HCEC 1CT (cell line): ENCODE measurements around the gene ARHGAP42.
A peak's percentile ranks its signal among the peaks of the same experiment; 100 is the strongest.
"Not testable (repeated sequence)": the region's sequence is repeated elsewhere in the genome, so short reads cannot be mapped to it uniquely, and the experiment has no call there.

ENCODE experiments used
- DNase-seq: peaks from one replicate; pipeline ENCODE4 v3.0.0-alpha.2; 2017

Gene ARHGAP42

DNA sequence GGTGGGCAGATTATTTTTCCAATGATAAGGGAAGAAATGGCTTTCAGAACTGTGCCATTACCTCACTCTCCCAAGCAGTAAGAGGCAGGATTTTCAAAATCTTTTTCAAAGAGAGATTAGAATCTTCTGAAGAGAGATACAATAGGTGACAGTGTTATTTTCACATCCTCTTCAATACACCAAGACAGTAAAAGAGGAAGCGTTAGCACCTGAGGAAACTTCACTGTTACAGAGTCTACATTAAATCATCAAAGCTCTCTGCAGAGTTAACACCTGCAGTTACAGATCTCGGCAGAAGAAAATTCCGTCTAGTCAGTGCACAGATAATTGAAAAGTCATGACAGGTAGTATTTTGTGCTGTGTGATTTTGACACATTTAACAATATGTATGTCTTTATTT is 297.6 kb downstream of the ARHGAP42 start:
- no peak for DNase-seq

DNA sequence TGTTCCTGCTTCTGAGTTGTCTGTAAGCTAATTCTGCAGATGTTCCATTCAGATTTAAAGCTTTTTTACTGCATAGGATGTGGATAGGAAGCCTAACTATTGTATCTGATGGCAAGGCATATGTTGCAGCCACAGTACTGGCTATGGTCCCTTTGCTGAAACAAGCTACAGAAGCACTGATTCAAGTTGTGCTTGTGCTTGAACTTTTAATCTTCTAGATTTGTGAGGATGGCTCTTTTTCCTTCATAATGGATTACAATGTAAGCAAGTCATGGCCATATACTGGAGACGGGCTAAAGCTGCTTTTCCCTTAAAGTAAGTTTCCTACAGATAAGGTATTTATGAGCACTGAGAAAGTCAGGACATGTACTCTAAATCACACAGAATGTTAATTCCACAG is 303.8 kb downstream of the ARHGAP42 start:
- no peak for DNase-seq

DNA sequence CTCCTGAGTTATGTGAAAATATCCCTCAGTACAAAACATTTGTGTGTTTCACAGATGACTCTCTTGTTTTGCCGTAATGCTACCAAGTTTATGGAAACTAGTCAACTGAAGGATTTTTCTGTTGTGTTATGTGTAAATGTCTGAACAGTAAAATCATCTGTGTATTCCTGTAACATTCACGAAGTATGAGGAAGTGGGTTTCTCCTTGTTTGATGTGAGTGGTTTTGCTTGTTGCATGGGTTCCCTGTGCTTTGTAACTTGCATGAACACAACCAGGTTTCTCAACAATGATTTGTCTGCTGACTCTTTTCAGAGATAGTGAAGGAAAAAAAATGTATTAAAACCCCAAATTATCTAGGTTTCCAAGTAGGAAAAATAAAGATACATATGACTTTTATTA is 304.5 kb downstream of the ARHGAP42 start:
- DNase-seq, result no peak

DNA sequence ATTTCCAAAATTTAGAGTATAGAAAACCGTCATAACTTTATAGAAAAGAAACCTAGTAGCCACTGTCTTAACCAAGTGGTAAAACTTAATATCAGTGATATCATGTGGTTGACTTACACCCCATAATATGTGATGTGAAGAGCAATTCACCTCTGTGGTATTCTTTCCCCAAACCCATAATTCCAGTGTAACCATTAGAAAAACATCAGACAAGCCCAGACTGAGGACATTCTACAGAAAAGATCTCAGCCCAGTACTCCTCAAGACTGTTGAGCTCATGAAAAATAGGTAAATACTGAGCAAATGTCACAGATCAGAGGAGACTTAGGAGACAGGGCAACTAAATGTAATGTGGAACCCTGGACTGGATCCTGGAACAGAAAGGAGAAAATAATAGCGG is 307.9 kb downstream of the ARHGAP42 start:
- no peak for DNase-seq

DNA sequence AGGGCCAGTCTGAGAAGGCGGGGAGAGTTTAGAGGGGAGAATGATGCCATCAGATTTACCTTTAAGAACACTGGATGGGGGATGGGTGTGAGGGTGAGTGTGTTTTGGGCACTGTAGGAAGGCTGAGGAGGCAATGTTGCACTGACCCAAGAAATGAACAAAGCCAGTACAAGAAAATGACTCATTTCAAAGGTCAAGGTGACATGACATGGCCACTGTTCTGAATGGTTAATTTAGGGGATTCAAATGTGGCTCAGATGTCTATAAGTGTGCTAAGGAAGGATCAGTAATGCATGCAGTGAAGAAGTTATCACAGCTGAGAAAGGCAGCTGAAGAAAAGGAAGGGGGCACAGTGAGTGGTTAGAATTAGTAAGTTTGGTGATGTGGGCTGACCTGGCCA is 312.7 kb downstream of the ARHGAP42 start:
- no peak for DNase-seq

DNA sequence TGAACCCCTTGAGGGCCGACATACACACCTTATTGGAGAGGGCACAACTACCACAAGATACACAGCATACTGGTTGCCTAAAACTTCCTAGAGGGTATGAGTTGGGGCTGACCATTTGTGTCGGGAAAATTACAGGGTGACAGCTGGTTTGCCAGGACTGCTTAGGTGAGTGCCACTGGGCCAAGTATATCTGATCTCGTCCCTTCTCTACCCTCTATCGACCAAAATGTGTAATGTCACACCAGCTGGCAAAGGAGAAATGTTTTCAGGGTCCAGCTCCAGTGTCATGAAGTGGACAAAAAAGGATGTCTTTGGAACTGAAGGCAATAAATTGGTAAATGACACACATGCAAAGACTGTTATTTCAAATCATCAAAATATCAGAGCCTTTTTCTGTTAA is 316.4 kb downstream of the ARHGAP42 start:
- peak; percentile 18 for DNase-seq

DNA sequence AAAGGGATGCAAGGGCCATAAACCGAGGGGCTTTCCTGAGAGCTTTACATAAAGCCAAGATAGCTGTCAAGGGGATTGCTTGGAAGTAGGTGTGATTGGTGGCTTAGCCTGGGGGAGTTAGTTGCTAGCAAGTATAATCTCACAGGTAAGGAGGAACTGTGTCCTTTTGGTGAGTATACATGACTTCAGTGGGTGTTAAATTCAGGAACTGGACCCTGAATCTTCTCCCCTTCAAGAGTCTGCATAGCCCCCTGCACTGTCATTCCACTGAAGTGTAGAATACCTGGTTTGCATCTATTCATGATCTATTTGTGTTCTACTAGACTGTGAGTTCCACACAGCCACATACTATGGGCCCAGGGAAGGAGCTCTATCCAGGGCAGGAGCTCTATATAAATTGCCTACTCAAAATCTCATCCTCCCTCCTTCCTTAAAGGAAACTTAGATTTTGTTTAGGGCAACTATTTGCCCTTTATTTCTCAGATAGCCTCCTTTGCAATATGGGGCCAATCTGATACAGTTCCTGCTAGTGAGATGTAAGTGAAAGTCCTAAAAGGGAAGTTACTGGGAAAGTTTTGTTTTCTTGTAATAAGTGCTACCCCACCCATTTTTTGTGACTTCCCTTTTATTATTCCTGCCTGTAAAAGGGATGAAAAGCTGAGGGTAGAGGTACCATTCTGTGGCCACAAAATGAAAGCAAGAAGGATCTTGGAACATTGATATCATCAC is 322.0 kb downstream of the ARHGAP42 start:
- DNase-seq, result no peak

DNA sequence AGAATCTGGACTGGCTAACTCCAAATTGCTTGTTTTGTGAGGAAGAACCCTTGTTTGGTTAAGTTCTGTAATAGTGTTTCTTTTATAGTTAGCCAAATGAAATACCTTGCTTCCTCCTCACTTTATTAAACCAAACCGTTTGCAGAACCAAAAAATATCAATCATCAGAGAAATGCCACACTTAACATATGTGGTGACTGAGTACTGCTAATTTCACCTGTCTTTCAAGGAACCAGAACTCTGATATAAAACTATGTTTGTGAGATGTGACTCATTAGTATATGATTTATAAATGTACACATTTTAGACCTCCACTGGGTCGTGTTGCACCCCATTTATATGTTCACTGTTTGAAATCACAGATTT is 322.6 kb downstream of the ARHGAP42 start:
- DNase-seq, result no peak

DNA sequence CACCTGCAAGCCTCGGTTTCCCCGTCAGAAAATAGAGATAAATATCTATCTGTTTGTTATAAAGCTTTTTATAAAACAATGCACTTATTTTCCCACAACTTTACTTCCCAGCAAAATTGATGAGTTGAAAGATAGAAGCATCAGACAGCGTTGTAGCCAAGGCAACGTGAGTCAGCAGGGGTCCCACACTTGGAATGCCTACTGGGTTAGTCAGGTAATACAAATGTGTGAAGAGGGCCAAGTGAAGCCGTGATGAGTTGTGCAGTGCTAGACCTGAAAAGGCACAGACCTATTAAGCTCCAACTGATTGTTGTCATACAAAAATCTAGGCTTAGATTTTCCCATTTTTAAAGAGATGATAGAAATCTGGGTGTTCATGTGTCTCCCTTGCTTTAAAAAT is 323.8 kb downstream of the ARHGAP42 start:
- DNase-seq, result no peak

DNA sequence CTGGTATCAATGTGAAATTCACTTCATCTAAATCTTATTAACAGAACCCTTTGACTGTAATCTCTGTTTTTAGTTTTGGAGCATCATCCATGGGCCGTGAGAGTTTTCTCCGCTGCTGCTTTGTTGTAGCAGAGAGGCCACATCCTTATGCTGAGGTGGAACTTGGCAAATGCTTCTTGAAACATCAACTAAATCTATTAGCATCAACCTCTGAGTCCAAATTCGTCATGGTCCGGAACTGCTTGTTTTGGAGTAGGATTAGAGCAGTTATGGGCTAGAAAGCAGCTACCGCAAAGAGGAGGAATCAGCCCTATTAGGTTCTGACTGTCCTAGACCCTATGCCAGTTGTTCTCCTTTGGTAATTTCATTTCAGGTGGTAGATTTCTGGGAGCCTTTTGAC is 324.8 kb downstream of the ARHGAP42 start:
- DNase-seq, result no peak

DNA sequence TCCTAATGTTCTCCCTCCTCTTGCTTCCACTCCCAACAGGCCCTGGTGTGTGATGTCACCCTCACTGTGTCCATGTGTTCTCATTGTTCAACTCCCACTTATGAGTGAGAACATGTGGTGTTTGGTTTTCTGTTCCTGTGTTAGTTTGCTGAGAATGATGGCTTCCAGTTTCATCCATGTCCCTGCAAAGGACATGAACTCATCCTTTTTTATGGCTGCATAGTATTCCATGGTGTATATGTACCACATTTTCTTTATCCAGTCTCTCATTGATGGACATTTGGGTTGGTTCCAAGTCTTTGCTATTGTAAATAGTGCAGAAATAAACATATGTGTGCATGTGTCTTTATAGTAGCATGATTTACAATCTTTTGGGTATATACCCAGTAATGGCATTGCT is 326.6 kb downstream of the ARHGAP42 start:
- DNase-seq, result not testable (repeated sequence)

DNA sequence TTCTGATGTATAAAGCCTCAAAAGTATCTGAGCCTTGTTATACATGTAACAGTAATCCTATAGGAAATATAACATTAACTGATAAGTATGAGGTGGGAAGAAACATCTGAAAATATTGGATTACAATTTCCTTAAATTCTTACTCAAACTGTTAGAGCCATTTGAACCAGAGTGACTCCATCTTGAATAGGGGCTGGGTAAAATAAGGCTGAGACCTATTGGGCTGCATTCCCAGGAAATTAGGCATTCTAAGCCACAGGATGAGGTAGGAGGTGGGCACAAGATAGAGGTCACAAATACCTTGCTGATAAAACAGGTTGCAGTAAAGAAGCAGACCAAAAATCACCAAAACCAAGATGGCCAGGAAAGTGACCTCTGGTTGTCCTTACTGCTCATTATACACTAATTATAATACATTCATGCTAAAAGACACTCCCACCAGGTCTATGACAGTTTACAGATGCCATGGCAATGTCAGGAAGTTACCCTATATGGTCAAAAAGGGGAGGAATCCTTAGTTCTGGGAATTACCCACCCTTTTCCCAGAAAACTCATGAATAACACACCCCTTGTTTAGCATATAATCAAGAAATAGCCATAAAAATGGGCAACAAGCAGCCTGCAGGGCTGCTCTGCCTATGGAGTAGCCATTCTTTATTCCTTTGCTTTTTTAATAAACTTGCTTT is 327.7 kb downstream of the ARHGAP42 start:
- DNase-seq, result no peak

DNA sequence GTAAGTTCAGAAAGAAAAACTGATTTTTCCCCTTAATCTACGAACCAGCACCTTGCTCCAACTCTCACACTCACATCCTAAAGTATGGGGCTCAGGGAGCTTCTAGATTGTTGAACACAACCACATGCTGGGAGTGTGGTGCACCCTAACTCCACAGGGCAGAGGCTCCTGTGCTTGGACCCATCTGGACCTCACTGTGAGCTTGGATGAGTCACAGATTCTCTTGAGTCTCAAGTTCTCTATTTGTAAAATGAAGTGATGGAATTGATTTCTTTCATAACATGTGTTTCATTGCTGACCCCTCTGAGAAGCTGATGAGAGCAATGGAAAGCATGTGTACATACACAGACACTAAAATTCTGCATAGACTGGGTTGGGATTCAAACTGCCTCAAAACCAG is 332.8 kb downstream of the ARHGAP42 start:
- no peak for DNase-seq

DNA sequence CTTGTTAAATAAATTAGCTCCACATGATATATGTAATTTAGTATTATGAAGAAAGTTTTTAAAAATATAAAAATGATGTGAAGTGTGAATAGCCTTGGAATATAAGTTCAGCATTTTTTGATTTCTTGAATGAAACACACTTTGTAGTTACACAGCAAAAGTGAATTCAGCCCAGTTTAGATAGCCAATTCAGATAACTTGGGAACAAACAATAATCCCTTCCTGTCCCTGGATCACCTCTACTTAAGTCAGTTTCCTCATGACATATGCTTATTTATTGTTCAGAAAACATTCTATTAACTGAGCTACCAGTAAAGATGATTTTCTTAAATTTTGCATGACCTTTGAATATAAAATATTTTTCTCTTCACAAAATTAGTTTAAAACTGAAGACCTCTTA is 335.2 kb downstream of the ARHGAP42 start:
- no peak for DNase-seq

DNA sequence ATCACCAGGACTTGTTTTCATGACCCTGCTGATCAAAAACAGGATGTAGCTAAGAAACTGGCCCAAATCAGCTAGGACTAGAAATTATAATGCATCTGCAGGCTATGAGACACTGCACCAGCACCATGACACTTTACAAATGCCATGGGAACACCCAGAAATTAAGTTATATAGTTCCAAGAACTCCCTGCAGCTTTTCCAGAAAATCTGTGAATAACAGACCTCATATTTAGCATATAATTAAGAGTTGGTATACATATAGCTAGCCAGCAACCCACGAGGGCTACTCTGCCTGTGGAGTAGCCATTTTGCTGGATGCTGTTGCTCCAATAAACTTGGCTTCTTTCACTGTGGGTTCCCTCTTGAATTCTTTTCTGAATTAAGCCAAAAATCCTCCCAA is 341.6 kb downstream of the ARHGAP42 start:
- DNase-seq, result no peak

DNA sequence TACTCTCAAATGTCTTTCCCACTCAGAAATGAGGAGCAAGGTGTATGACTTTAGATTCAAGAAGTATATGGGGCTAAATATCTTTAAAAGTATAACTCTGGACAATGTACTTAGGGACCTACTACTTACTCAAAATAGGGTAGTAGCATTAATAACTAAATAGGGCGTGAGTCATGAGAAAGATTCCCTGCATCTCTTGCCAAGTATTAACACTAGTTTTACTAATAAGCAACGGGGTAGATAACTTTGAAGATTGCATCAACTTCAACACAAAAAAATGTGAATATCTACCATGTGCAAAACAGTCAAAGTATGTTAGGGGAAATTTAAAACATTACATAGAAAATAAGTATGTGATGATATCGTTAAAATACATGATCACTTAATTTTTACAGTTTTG is 342.9 kb downstream of the ARHGAP42 start:
- DNase-seq, result no peak

DNA sequence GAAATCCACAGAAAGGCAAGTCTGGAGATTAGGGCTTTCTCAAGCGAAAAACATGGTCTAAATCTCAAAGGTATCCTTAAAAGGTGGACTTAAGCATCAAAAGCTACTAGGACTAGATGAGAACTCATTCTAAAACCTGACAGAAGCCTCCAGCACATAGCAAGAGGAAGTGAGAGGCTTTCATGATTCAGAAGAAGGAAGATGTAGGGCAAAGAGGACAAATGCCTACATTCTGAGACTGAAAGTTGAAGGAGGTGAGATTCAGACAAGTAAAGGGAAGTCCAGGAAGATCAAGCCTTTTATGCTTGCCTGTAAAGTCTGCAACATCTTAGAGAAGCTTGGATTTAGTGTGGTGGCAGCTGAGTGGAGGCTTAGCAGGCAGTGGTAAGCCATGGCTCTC is 343.6 kb downstream of the ARHGAP42 start:
- DNase-seq, result no peak

DNA sequence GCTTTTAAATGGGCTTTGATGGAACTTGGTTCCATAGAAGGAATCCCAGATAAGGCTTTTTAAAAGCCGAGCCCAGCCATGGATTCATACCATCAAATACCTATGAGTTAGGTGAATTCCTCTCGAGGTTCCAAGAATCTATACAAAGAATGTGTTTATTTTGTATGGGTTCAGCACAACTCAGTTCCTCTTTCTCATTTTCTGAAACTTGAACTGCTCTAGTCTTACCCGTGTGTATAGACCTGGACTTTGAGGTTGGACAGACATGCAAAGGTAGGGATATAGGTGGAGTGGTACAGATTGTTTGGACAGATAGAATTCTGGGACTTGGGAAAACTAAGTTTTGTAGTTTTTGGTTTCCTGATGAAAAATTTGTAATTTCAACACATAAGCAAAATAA is 344.6 kb downstream of the ARHGAP42 start:
- no peak for DNase-seq

DNA sequence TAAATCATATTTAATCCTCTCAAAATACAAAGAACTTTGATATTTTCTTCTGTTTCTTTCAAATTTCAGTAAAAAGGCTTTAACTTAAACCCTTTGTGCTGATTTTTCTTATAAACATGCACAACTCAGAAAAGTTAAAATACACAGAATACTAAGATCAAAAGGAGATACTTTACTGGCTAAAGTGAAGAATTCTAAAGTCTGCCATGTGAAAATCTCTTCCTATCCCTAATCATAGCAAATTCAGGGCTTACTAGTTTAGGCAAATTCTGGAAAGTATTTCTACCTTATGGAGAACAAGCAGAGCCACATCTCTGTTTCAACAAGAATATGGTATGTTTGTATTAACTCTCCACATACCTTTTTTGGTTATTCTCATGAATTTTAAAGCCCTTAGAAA is 345.9 kb downstream of the ARHGAP42 start:
- no peak for DNase-seq

DNA sequence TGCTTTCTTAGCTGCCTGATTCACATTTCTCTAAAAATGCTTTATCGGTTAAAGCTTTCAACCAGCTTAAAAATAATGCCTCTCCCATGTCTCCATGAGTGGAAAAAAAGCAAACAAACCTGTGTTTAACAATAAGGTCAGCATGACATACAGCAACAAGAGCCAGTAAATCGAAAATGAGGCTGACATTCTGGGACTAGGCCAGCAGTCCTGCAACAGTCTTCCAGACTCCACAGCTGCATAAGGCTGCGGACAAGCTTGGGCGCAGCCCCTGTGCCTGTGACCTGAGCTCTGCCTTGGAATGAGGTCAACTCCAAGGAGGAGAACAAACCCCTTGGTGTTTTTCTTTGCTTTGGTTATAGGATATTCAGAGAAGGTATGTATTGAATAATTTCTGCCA is 347.0 kb downstream of the ARHGAP42 start:
- DNase-seq, result no peak

DNA sequence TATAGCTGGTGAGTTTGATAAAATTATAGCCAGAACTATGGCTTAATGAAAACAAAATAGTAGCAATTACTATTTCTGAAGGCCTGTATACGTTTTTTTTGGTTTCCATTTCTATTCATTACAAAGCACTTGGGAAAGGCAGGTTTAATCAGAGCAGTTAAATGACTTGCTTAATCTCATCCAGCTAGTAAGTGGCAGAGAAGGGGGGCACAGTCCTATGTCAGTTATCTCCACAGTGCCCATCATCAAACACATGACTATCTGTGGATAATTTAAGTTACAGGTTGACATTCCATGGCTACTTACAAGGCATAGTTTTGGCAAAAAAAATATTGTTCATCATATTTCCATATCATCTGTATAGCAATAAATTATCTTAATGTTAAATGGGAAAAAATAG is 348.8 kb downstream of the ARHGAP42 start:
- DNase-seq, result no peak
